Endothelial cell of coronary artery (primary cell): ENCODE measurements around the gene PRPS1L1. TPM values are rescaled to one million over a fixed set of nuclear protein-coding genes. Genes with fewer than 3 reads are reported as not detected.

Experiments
- total RNA-seq: library from RNA; depleted of rRNA; stranded (reverse); fragments of >200 nt; gene quantifications from 2 replicates; pipeline ENCODE4 v1.2.3, GENCODE V29; 2014

The PRPS1L1 gene
- total RNA-seq = not detected in 2 replicates

GRCh38 chr7:18027628-18028027 is at the start of gene PRPS1L1:
TSS of gene PRPS1L1 (minus strand) at chr7:18027846.

Other genes starting within 250 kb of the PRPS1L1 start
- gene SNX13, start 87.4 kb downstream of the PRPS1L1 start, total RNA-seq = 22.0 and 23.5 TPM in 2 replicates